ENCODE measurements around the gene MFAP1. TPM values are rescaled to one million over a fixed set of nuclear protein-coding genes. Genes with fewer than 3 reads are reported as not detected.
A peak's percentile ranks its signal among the peaks of the same experiment; 100 is the strongest.

The MFAP1 gene
- total RNA-seq, 1 experiment from 2014 or later: 23.0 TPM

- peak overlapping the region; percentile 85 for H3K4me3 Mint-ChIP-seq (ENCODE audit: unreplicated experiment)
- no peak for DNase-seq (ENCODE audit: unreplicated experiment)
- peak overlapping the region; percentile 67 for H3K27ac Mint-ChIP-seq (ENCODE audit: low read depth, unreplicated experiment)
- peaks cover 41% of the 10 kb centered on the region for H3K36me3 Mint-ChIP-seq (ENCODE audit: insufficient read depth, unreplicated experiment)
- peaks cover 18% of the 10 kb centered on the region for H3K4me1 Mint-ChIP-seq (ENCODE audit: insufficient read depth, unreplicated experiment)
- POLR2A ChIA-PET: interaction anchor here (0.8 to 7.9 kb wide), 13 partner anchors 10 to 651 kb away, joined by 3 to 162 read pairs (median 8); partner anchors contain the start of genes HYPK, MFAP1, PDIA3 and SERF2
- H3K27me3 Mint-ChIP-seq (ENCODE audit: insufficient read depth, unreplicated experiment): no peaks in the 10 kb centered on the region
- CTCF ChIA-PET: interaction anchor here (0.5 to 4.5 kb wide), 8 partner anchors 8 to 49 kb away, joined by 3 to 40 read pairs (median 4); partner anchors contain the start of genes MFAP1 and SERF2
- no peak for TF ChIP-seq CTCF (IDR thresholded peaks at IDR 0.05; ENCODE audit: unreplicated experiment)
- intact Hi-C loops (cut with micrococcal nuclease): no loop called here
- no TSS peak for BruUV-seq (replicated peaks)
- H3K9me3 Mint-ChIP-seq (ENCODE audit: unreplicated experiment): no peaks in the 10 kb centered on the region
These were observed 48.3 kb downstream of the MFAP1 start for GRCh38 chr15:43776101-43776717.

GRCh38 chr15:43775411-43775965 is 49.0 kb downstream of the MFAP1 start:
- intact Hi-C loops (cut with micrococcal nuclease): no loop called here
- H3K27ac Mint-ChIP-seq (ENCODE audit: low read depth, unreplicated experiment): peak overlapping the region; percentile 67
- POLR2A ChIA-PET: interaction anchor here (0.8 to 7.9 kb wide), 8 partner anchors 14 to 651 kb away, joined by 3 to 162 read pairs (median 7); partner anchors contain the start of genes HYPK, PDIA3, SERF2 and SERINC4
- no TSS peak for BruUV-seq (replicated peaks)
- peaks cover 48% of the 10 kb centered on the region for H3K36me3 Mint-ChIP-seq (ENCODE audit: insufficient read depth, unreplicated experiment)
- no peaks in the 10 kb centered on the region for H3K27me3 Mint-ChIP-seq (ENCODE audit: insufficient read depth, unreplicated experiment)
- H3K4me1 Mint-ChIP-seq (ENCODE audit: insufficient read depth, unreplicated experiment): peaks cover 18% of the 10 kb centered on the region
- H3K4me3 Mint-ChIP-seq (ENCODE audit: unreplicated experiment): peak overlapping the region; percentile 85
- CTCF ChIA-PET: interaction anchor here (0.7 to 4.5 kb wide), 7 partner anchors 9 to 338 kb away, joined by 3 to 40 read pairs (median 6); partner anchors contain the start of gene SERF2
- DNase-seq (ENCODE audit: unreplicated experiment): peak; percentile 83
- H3K9me3 Mint-ChIP-seq (ENCODE audit: unreplicated experiment): no peaks in the 10 kb centered on the region
- TF ChIP-seq CTCF (IDR thresholded peaks at IDR 0.05; ENCODE audit: unreplicated experiment): no peak

- Mint-ChIP-seq H3K27me3 (ENCODE audit: insufficient read depth, unreplicated experiment) (no peaks in the 10 kb centered on the region), H3K9me3 (ENCODE audit: unreplicated experiment) (no peaks in the 10 kb centered on the region), H3K27ac (ENCODE audit: low read depth, unreplicated experiment) (no peak overlapping the region), H3K36me3 (ENCODE audit: insufficient read depth, unreplicated experiment) (peaks cover 62% of the 10 kb centered on the region), H3K4me3 (ENCODE audit: unreplicated experiment) (no peak overlapping the region), H3K4me1 (ENCODE audit: insufficient read depth, unreplicated experiment) (peaks cover 18% of the 10 kb centered on the region)
- DNase-seq (ENCODE audit: unreplicated experiment): no peak
- ChIA-PET CTCF (interaction anchor here (0.8 to 4.5 kb wide), 5 partner anchors 16 to 333 kb away, joined by 3 to 40 read pairs (median 3); partner anchors contain the start of gene SERF2), POLR2A (interaction anchor here (0.8 to 7.9 kb wide), 2 partner anchors 20 to 32 kb away, joined by 3 to 162 read pairs; partner anchors contain the start of genes HYPK, SERF2 and SERINC4)
- no TSS peak for BruUV-seq (replicated peaks)
- TF ChIP-seq CTCF (IDR thresholded peaks at IDR 0.05; ENCODE audit: unreplicated experiment): no peak
- intact Hi-C loops (cut with micrococcal nuclease): no loop called here
These were observed 50.4 kb downstream of the MFAP1 start for GRCh38 chr15:43774062-43774461.

- H3K36me3 Mint-ChIP-seq (ENCODE audit: insufficient read depth, unreplicated experiment): peaks cover 77% of the 10 kb centered on the region
- H3K4me1 Mint-ChIP-seq (ENCODE audit: insufficient read depth, unreplicated experiment): peaks cover 18% of the 10 kb centered on the region
- no TSS peak for BruUV-seq (replicated peaks)
- POLR2A ChIA-PET: interaction anchor here (0.8 to 3.6 kb wide), 8 partner anchors 9 to 28 kb away, joined by 3 to 23 read pairs (median 4); partner anchors contain the start of genes HYPK, PDIA3, SERF2 and SERINC4
- peak overlapping the region; percentile 91 for H3K27ac Mint-ChIP-seq (ENCODE audit: low read depth, unreplicated experiment)
- no peak for TF ChIP-seq CTCF (IDR thresholded peaks at IDR 0.05; ENCODE audit: unreplicated experiment)
- no peak for DNase-seq (ENCODE audit: unreplicated experiment)
- CTCF ChIA-PET: interaction anchor here (1.8 to 3.2 kb wide), 2 partner anchors 13 to 23 kb away, joined by 5 to 23 read pairs; no protein-coding TSS in a partner anchor
- no peaks in the 10 kb centered on the region for H3K27me3 Mint-ChIP-seq (ENCODE audit: insufficient read depth, unreplicated experiment)
- intact Hi-C loops (cut with micrococcal nuclease): no loop called here
- H3K4me3 Mint-ChIP-seq (ENCODE audit: unreplicated experiment): no peak overlapping the region
- no peaks in the 10 kb centered on the region for H3K9me3 Mint-ChIP-seq (ENCODE audit: unreplicated experiment)
These were observed 51.9 kb downstream of the MFAP1 start for GRCh38 chr15:43772624-43773023.
